Lower leg skin (tissue), 3 donors: ENCODE results near the gene SLC25A15.

ENCODE experiments used
- CTCF ChIP-seq, 3 donors: fragments of 450-650 bp; IDR thresholded peaks; one replicate each; pipeline ENCODE4 v1.5.1; 2016; ENCODE audit warnings: antibody characterized with exemption in 3 of 3, mild to moderate bottlenecking in 3 of 3, moderate library complexity in 2 of 3
- POLR2A ChIP-seq, 2 donors: fragments of 450-650 bp; IDR thresholded peaks; one replicate each; pipeline ENCODE4 v1.6.1; 2016 to 2017; ENCODE audit warnings: antibody characterized with exemption in 2 of 2, mild to moderate bottlenecking in 1 of 2, moderate library complexity in 1 of 2

GRCh38 chr13:40770934-40771618 is 18.3 kb upstream of the SLC25A15 start, which contains the start of gene MRPS31:
- peak in 1 of 3 donors; percentile 33 for TF ChIP-seq CTCF (IDR thresholded peaks at IDR 0.05)
- TF ChIP-seq POLR2A (IDR thresholded peaks at IDR 0.05), result no peak
